NOMO-1 (cell line): ENCODE data around the gene ORMDL3.
"Not testable (repeated sequence)": the region's sequence is repeated elsewhere in the genome, so short reads cannot be mapped to it uniquely, and the experiment has no call there.

Source experiments
- DNase-seq, 2 experiments: peaks; one replicate each; lab custom pipeline; 2025; ENCODE audit not compliant: unreplicated experiment in 2 of 2; lab: John Stamatoyannopoulos, UW

Gene ORMDL3

GRCh38 chr17:39950871-39951348 lies 23.5 kb upstream of the ORMDL3 start:
- DNase-seq: no peak

- no peak for DNase-seq
These were observed 21.6 kb upstream of the ORMDL3 start for GRCh38 chr17:39949028-39949427.

GRCh38 chr17:39948489-39948828 lies 21.1 kb upstream of the ORMDL3 start:
- DNase-seq: not testable (repeated sequence)

- DNase-seq: no peak
These were observed 19.3 kb upstream of the ORMDL3 start for GRCh38 chr17:39946551-39947330.

GRCh38 chr17:39944393-39944711 lies 17.0 kb upstream of the ORMDL3 start:
- no peak for DNase-seq

- no peak for DNase-seq
These were observed 16.4 kb upstream of the ORMDL3 start for GRCh38 chr17:39943702-39944392.

- peak in 1 of 2 experiments; percentile 29 for DNase-seq
These were observed 12.4 kb upstream of the ORMDL3 start for GRCh38 chr17:39939588-39940419.

GRCh38 chr17:39939106-39939505 lies 11.7 kb upstream of the ORMDL3 start:
- DNase-seq: no peak

GRCh38 chr17:39938140-39938869 lies 10.9 kb upstream of the ORMDL3 start:
- DNase-seq: no peak

- DNase-seq: no peak
These were observed 10.0 kb upstream of the ORMDL3 start for GRCh38 chr17:39937447-39937846.

- DNase-seq: no peak
These were observed 8.5 kb upstream of the ORMDL3 start for GRCh38 chr17:39935909-39936308.

- DNase-seq: no peak
These were observed 6.9 kb upstream of the ORMDL3 start for GRCh38 chr17:39934324-39934723.

GRCh38 chr17:39933912-39934311 lies 6.5 kb upstream of the ORMDL3 start:
- no peak for DNase-seq

- DNase-seq: no peak
These were observed 2.4 kb upstream of the ORMDL3 start for GRCh38 chr17:39929646-39930407.

- peak; percentile 81 to 97 for DNase-seq
These were observed 1.7 kb upstream of the ORMDL3 start for GRCh38 chr17:39928858-39929645.

- no peak for DNase-seq
These were observed 792 bp upstream of the ORMDL3 start for GRCh38 chr17:39927929-39928857.

- DNase-seq: peak; percentile 24 to 35
These were observed 757 bp downstream of the ORMDL3 start for GRCh38 chr17:39926588-39927100.

- DNase-seq: peak in 1 of 2 experiments; percentile 50
These were observed 1.2 kb downstream of the ORMDL3 start for GRCh38 chr17:39926135-39926587.
